PC-3 (cell line): ENCODE data around the gene ACTR1B. TPM values are rescaled to one million over a fixed set of nuclear protein-coding genes. Genes with fewer than 3 reads are reported as not detected.

Source experiments
- ATAC-seq: fragments of 200-7000 bp; cut with Tn5 transposase; 2 replicates; pipeline ENCODE4 v1.9.1; 2020; ENCODE audit warnings: mild to moderate bottlenecking, moderate library complexity
- BruUV-seq: library from RNA; stranded (reverse); fragments of 400-500 nt; replicated peaks from 2 replicates; lab custom pipeline; 2021; lab: Mats Ljungman, UMichigan
- CTCF ChIA-PET: fragments of 300-600 bp; sonication (Branson Sonifier 250); formaldehyde crosslinking; loops from one replicate; lab custom pipeline; 2022; ENCODE audit warnings: antibody characterized with exemption; lab: Charles Lee
- POLR2A ChIA-PET: fragments of 300-600 bp; sonication (Branson Sonifier 250); formaldehyde crosslinking; loops from one replicate; lab custom pipeline; 2022; ENCODE audit warnings: antibody characterized with exemption; ENCODE audit not compliant: unreplicated experiment; lab: Charles Lee
- DNase-seq: peaks from one replicate; pipeline ENCODE4 v3.0.0-alpha.2; 2015
- H2AFZ ChIP-seq: fragments of 300-600 bp; sonication (generic); 2 replicates; pipeline ENCODE4 v1.6.0; 2016; ENCODE audit warnings: antibody characterized with exemption, low read length
- H3F3A ChIP-seq: fragments of 300-600 bp; sonication (generic); one replicate; pipeline ENCODE4 v1.6.0; 2017; ENCODE audit warnings: antibody characterized with exemption, low read length, control low read depth, mild to moderate bottlenecking; ENCODE audit not compliant: unreplicated experiment
- H3K27ac ChIP-seq: fragments of 300-600 bp; sonication (generic); 2 replicates; pipeline ENCODE4 v1.5.1; 2016; ENCODE audit warnings: mild to moderate bottlenecking, low read length
- H3K27me3 ChIP-seq: fragments of 300-600 bp; sonication (generic); 2 replicates; pipeline ENCODE4 v1.6.1; 2016; ENCODE audit warnings: low read length, mixed read lengths
- H3K36me3 ChIP-seq: fragments of 300-600 bp; sonication (generic); 2 replicates; pipeline ENCODE4 v1.6.1; 2016; ENCODE audit warnings: low read depth, mixed run types, low read length, mixed read lengths
- H3K4me1 ChIP-seq: fragments of 300-600 bp; sonication (generic); 2 replicates; pipeline ENCODE4 v1.5.1; 2016; ENCODE audit warnings: low read length; ENCODE audit not compliant: insufficient read depth
- H3K4me2 ChIP-seq: fragments of 300-600 bp; sonication (generic); 2 replicates; pipeline ENCODE4 v1.6.0; 2016; ENCODE audit warnings: low read length
- H3K4me3 ChIP-seq: fragments of 300-600 bp; sonication (generic); 2 replicates; pipeline ENCODE4 v1.5.1; 2016; ENCODE audit warnings: mild to moderate bottlenecking, low read length, mixed read lengths
- H3K79me2 ChIP-seq: fragments of 300-600 bp; sonication (generic); 2 replicates; pipeline ENCODE4 v1.6.1; 2017; ENCODE audit warnings: low read length, mixed read lengths
- H3K9ac ChIP-seq: fragments of 300-600 bp; sonication (generic); 2 replicates; pipeline ENCODE4 v1.6.0; 2016; ENCODE audit warnings: mild to moderate bottlenecking, low read length
- H3K9me2 ChIP-seq: fragments of 300-600 bp; sonication (generic); replicated peaks from 2 replicates; pipeline ENCODE4 v1.6.1; 2016; ENCODE audit warnings: mixed run types, low read length, mixed read lengths
- H3K9me3 ChIP-seq: fragments of 300-600 bp; sonication (generic); 2 replicates; pipeline ENCODE4 v1.6.1; 2016; ENCODE audit warnings: low read length, mixed read lengths
- H4K20me1 ChIP-seq: fragments of 300-600 bp; sonication (generic); 2 replicates; pipeline ENCODE4 v1.6.1; 2016; ENCODE audit warnings: low read length, mixed read lengths
- CTCF ChIP-seq: fragments of 300-600 bp; sonication (generic); conservative IDR thresholded peaks from 2 replicates; pipeline ENCODE4 v1.5.1; 2017; ENCODE audit warnings: antibody characterized with exemption, low read depth, mild to moderate bottlenecking, low read length
- EZH2 ChIP-seq: fragments of 300-600 bp; sonication (generic); IDR thresholded peaks from one replicate; pipeline ENCODE4 v1.6.1; 2017; ENCODE audit warnings: antibody characterized with exemption, mild to moderate bottlenecking, low read length; ENCODE audit not compliant: unreplicated experiment
- EZH2phosphoT487 ChIP-seq: fragments of 300-600 bp; sonication (generic); IDR thresholded peaks from 2 replicates; pipeline ENCODE4 v1.6.1; 2018; ENCODE audit warnings: mild to moderate bottlenecking, antibody characterized with exemption, low read length, borderline replicate concordance
- intact Hi-C: fragments of 100-400 bp; cut with micrococcal nuclease; formaldehyde crosslinking; loops from 2 replicates; pipeline ENCODE4 v1.9.0; 2023
- total RNA-seq: library from RNA; depleted of rRNA; stranded (reverse); fragments of >200 nt; gene quantifications from 2 replicates; pipeline ENCODE4 v1.2.3, GENCODE V29; 2014

The ACTR1B gene
- total RNA-seq, 1 experiment from 2014 or later = 27.0 TPM

GRCh38 chr2:97677480-97677879 is 13.6 kb upstream of the ACTR1B start:
- CTCF ChIA-PET = no interaction called here
- DNase-seq = no peak

GRCh38 chr2:97676620-97677019 is 12.8 kb upstream of the ACTR1B start:
- CTCF ChIA-PET = no interaction called here
- POLR2A ChIA-PET = no interaction called here

More at GRCh38 chr2:97677480-97677879, 13.6 kb upstream of the ACTR1B start:
- Histone ChIP-seq H3K9me3 (no peaks in the 10 kb centered on the region), H3K36me3 (no peaks in the 10 kb centered on the region), H3K27ac (no peak overlapping the region), H3K9me2 (no peaks in the 10 kb centered on the region), H2AFZ (no peak overlapping the region), H3K4me2 (no peak overlapping the region), H3K4me1 (no peaks in the 10 kb centered on the region), H3K27me3 (no peaks in the 10 kb centered on the region), H3F3A (no peaks in the 10 kb centered on the region), H4K20me1 (no peaks in the 10 kb centered on the region), H3K4me3 (no peak overlapping the region), H3K79me2 (no peaks in the 10 kb centered on the region), H3K9ac (no peak overlapping the region)
- no peak for TF ChIP-seq CTCF
- no peak for TF ChIP-seq EZH2phosphoT487
- no peak for TF ChIP-seq EZH2
- intact Hi-C loops = no loop called here
- no peak for ATAC-seq
- BruUV-seq = no TSS peak
- POLR2A ChIA-PET = no interaction called here

More at GRCh38 chr2:97676620-97677019, 12.8 kb upstream of the ACTR1B start:
- H3K4me1 ChIP-seq = no peaks in the 10 kb centered on the region
- H3K9me2 ChIP-seq = no peaks in the 10 kb centered on the region
- H3K4me2 ChIP-seq = no peak overlapping the region
- intact Hi-C loops = no loop called here
- H3K27me3 ChIP-seq = no peaks in the 10 kb centered on the region
- H3F3A ChIP-seq = no peaks in the 10 kb centered on the region
- TF ChIP-seq CTCF (no peak), EZH2 (no peak), EZH2phosphoT487 (no peak)
- DNase-seq (no peak), ATAC-seq (no peak)
- no peaks in the 10 kb centered on the region for H3K9me3 ChIP-seq
- H3K36me3 ChIP-seq = no peaks in the 10 kb centered on the region
- H3K79me2 ChIP-seq = no peaks in the 10 kb centered on the region
- BruUV-seq = no TSS peak
- H3K4me3 ChIP-seq = no peak overlapping the region
- no peak overlapping the region for H3K27ac ChIP-seq
- no peaks in the 10 kb centered on the region for H4K20me1 ChIP-seq
- H3K9ac ChIP-seq = no peak overlapping the region
- H2AFZ ChIP-seq = no peak overlapping the region
